Stimulated activated CD8-positive, alpha-beta memory T cell treated with anti-CD3 and anti-CD28 coated beads, Interleukin-15, amount 100 ng/mL, for 1 hour (primary cell): ENCODE measurements around the gene GOLGA6A.
"Not testable (repeated sequence)": the region's sequence is repeated elsewhere in the genome, so short reads cannot be mapped to it uniquely, and the experiment has no call there.

Source experiments
- DNase-seq: peaks from one replicate; pipeline ENCODE4 v3.0.0-alpha.2; 2020; ENCODE audit warnings: low read depth

The GOLGA6A gene

GRCh38 chr15:74108111-74108510, 25.8 kb upstream of the GOLGA6A start:
- no peak for DNase-seq

GRCh38 chr15:74099963-74100733, 17.8 kb upstream of the GOLGA6A start:
- peak; percentile 36 for DNase-seq

- DNase-seq: not testable (repeated sequence)
Measured at GRCh38 chr15:74096753-74097474, 14.6 kb upstream of the GOLGA6A start.

GRCh38 chr15:74095610-74096009, 13.3 kb upstream of the GOLGA6A start:
- DNase-seq: not testable (repeated sequence)

- DNase-seq: not testable (repeated sequence)
Measured at GRCh38 chr15:74094567-74094966, 12.2 kb upstream of the GOLGA6A start.

- DNase-seq: not testable (repeated sequence)
Measured at GRCh38 chr15:74075781-74076180, 6.6 kb downstream of the GOLGA6A start.

DNA sequence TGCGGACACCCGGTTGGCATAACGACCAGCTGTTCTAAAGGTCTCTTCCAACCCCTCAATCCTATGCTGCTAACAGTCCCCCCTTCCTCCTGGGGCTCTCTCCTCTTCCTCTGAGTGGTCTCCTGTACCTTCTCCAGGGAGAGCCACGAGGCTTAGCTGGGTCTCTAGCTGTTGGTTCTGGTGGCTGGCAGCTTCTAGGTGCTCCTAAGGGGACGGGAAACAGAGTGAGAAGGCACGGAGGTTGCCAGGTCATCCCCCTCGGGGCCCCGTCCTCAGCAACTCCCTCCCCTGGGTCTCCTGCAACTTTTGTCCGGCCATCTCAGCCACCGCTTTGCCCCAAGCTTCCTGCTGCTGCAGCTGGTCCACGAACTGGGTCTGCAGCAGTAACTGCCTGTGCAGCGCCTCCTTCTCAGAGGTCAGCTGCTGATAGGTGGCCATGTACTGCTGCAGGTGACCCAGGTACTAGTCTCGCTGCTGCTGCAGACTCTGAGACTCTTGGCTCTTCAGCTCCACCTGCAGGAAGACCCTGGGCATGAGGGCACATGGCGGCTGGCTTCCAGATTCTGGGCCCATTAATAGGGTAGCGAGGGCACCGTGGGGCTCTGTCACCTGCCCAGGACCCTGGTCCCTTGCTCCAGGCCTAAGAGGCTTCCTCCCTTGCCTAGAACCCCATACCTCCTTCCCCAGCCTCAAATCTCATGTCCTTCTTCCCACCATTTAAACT, 9.6 kb downstream of the GOLGA6A start:
- DNase-seq: not testable (repeated sequence)

- DNase-seq: not testable (repeated sequence)
Measured at GRCh38 chr15:74072132-74072531, 10.2 kb downstream of the GOLGA6A start.

DNA sequence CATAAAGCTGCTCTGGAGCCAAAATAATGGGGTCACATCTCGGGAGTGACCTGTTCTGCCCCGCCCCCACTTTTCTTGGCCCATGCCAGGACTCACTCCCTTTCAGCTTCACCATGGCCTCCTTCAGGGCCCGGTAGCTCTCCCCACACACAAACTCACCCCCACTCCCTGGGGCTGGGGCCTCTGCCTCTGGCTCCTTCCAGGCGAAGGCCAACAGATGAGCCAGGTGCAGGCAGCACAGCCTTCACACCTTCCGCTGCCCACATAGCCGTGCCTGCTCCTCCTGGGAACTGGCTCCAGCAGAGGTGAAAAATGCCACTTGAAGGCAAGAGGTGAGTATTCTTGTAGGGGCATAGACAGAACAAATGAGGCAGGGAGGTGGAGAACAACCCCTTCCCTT, 10.7 kb downstream of the GOLGA6A start:
- not testable (repeated sequence) for DNase-seq

DNA sequence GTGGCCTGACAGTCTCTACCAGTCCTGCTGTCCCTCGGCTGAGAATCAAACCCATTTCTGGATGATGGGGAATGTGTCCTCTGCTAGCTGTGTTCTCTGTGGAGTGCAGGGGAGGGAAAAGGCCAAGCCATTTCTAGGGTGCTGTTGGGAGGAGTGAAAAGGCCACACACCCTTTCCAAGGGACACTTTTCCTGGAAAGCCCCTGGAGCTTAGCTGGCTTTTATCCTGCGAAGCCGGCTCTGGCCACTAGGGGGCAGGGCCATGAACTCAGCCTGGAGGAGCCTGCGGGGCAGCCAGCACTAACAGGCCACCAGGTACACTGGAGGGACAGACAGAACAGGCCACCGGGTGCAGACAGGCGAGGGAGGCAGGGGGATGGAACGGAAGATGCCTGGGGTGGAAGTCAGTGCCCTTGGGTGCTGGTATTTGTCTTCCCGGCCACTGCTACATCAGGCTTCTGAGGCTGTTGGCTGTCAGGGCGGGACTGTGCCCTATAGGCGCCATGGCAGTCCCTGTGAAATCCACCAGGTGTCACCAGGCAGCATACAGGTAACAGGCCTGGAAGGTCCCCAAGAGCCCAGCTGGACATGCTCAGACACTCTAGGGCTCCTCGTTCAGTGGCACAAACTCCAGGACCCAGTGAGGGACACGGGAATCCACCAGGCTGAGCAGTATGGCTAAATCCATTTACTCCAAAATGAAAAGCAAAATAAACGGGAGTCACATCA, 16.5 kb downstream of the GOLGA6A start:
- DNase-seq: peak; percentile 33

- DNase-seq: not testable (repeated sequence)
Measured at GRCh38 chr15:74064822-74065221, 17.5 kb downstream of the GOLGA6A start.

- not testable (repeated sequence) for DNase-seq
Measured at GRCh38 chr15:74064183-74064582, 18.2 kb downstream of the GOLGA6A start.

GRCh38 chr15:74063425-74064146, 18.8 kb downstream of the GOLGA6A start:
- DNase-seq: not testable (repeated sequence)

GRCh38 chr15:74062671-74063070, 19.7 kb downstream of the GOLGA6A start:
- DNase-seq: no peak

DNA sequence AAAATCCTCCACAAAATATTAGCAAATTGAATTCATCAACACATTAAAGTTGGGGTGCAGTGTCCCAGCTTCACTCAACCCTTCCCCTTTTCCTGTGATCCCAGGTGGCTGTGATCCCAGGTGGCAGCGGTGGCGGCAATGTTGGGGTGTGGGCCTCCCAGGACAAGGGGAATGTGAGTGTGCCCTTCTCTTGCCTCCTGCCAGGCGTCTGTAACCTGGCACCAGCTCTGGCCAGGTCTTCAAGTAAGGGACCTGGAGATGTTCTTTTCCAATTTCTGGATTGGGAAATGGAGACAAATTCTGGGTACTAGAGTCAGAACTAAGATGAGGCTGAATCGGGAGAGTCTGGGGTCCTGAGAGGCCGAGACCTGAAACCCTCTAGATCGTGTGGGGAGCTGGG, 20.1 kb downstream of the GOLGA6A start:
- no peak for DNase-seq

DNA sequence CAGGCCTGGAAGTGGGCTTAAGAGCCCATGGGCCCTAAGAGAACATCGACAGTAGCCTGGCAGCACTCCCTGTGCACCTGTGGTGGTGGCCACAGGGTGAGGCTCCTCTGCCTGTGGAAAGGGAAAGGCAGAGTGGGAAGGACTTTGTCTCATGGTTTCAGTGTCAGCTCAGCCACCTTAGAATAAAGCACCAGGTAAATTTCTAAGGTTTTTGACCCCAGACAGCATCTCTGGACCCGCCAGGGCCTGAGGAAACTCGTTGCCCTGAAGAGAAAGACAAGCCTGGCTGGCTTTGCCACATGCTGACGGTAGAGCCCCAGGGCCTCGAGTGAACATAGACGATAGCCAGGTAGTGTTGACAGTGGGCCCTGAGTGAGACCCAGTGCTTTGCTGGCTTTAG, 22.1 kb downstream of the GOLGA6A start:
- no peak for DNase-seq

- not testable (repeated sequence) for DNase-seq
Measured at GRCh38 chr15:74059050-74059833, 23.1 kb downstream of the GOLGA6A start.

DNA sequence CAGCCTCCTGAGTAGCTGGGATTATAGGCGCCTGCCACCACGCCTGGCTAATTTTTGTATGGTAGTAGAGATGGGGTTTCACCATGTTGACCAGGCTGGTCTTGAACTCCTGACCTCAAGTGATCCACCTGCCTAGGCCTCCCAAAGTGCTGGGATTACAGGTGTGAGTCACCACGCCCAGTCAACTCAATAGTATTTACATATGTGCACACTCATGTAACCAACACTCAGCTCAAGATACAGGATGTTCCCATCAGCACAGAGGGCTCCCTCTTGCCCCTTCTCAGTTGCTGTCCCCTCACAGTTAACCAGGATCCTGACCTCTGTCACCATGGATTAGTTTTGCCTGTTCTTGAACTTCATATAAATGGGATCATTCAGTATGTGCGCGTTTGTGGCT, 26.0 kb downstream of the GOLGA6A start:
- not testable (repeated sequence) for DNase-seq

DNA sequence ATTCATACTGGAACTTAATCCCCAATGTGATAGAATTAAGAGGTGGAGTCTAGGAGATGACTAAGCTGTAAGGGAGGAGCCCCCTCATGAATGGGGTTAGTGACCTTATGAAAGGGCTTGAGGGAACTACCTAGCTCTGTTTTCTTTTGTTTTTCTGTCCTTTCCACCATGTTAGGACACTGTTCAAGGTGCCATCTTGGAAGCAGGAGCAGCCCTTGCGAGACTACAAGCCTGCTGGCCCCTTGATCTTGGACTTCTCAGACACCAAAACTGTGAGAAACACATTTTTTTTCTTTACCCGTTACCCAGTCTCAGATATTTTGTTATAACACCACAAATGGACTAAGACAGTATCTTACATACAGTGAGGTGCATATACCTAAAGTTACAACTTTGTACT, 26.5 kb downstream of the GOLGA6A start:
- no peak for DNase-seq

- peak; percentile 24 for DNase-seq
Measured at GRCh38 chr15:74053941-74054529, 28.3 kb downstream of the GOLGA6A start.
